ENCODE data around the gene NINJ1.

NINJ1 gene

DNA sequence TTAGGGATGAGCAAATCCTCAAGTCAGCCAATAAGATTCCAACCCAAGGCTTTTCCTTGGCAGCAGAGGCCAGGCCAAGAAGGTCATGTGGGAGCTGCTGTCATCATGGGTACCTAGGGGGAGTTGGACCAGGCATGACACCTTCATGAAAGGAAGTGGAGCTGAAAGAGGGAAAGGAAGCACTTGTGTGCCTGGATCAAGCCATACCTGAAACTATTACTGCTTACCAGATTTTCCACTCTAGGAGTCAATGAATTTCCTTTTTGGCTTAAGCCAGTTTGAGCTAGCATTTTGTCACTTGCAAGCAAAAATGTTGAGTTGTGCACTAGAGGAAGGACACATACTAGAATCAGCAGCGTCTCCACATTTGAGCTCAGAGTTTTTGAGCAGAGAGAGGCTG, 35.4 kb upstream of the NINJ1 start:
- no peak overlapping the region for H3K27ac ChIP-seq (ENCODE audit: poor library complexity, severe bottlenecking)
- H3K4me1 ChIP-seq (ENCODE audit: insufficient read depth, poor library complexity, severe bottlenecking): no peaks in the 10 kb centered on the region
- no peaks in the 10 kb centered on the region for H3K9me3 ChIP-seq (ENCODE audit: severe bottlenecking)
- no peaks in the 10 kb centered on the region for H3K36me3 ChIP-seq (ENCODE audit: low read depth)
- ATAC-seq (ENCODE audit: low read depth) (no peak), DNase-seq (ENCODE audit: low spot score) (no peak)
- TF ChIP-seq CTCF (IDR thresholded peaks at IDR 0.05; ENCODE audit: poor library complexity, severe bottlenecking): no peak
- H3K27me3 ChIP-seq (ENCODE audit: insufficient read depth, poor library complexity, severe bottlenecking): no peaks in the 10 kb centered on the region
- H3K4me3 ChIP-seq (ENCODE audit: severe bottlenecking): no peak overlapping the region

- H3K4me3 ChIP-seq (ENCODE audit: severe bottlenecking): no peak overlapping the region
- DNase-seq (ENCODE audit: low spot score): no peak
- H3K4me1 ChIP-seq (ENCODE audit: insufficient read depth, poor library complexity, severe bottlenecking): no peaks in the 10 kb centered on the region
- H3K27ac ChIP-seq (ENCODE audit: poor library complexity, severe bottlenecking): no peak overlapping the region
- H3K27me3 ChIP-seq (ENCODE audit: insufficient read depth, poor library complexity, severe bottlenecking): no peaks in the 10 kb centered on the region
- no peak for ATAC-seq (ENCODE audit: low read depth)
- no peak for TF ChIP-seq CTCF (IDR thresholded peaks at IDR 0.05; ENCODE audit: poor library complexity, severe bottlenecking)
- H3K36me3 ChIP-seq (ENCODE audit: low read depth): no peaks in the 10 kb centered on the region
- no peaks in the 10 kb centered on the region for H3K9me3 ChIP-seq (ENCODE audit: severe bottlenecking)
Observed at GRCh38 chr9:93168581-93168980, 34.5 kb upstream of the NINJ1 start.

DNA sequence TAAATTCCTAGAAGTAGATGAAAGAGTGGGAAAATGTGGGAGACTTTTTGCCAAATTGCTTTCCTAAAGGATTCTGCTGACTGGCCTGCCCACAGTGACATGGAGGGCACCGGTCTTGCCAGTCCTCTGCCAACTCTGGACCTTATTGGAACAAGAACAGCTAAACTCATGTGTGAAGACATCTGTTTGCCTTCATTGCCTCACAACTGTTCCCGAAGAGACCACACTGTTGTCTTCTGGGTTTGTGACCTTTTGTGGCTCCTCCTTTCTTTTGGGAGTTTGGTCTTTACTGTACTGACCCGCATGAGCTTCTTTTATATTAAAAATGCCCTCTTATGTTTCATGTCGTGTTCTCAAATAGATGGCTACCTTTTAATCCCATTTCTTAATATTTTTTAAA, 33.8 kb upstream of the NINJ1 start:
- Histone ChIP-seq H3K4me1 (ENCODE audit: insufficient read depth, poor library complexity, severe bottlenecking) (no peaks in the 10 kb centered on the region), H3K4me3 (ENCODE audit: severe bottlenecking) (no peak overlapping the region), H3K36me3 (ENCODE audit: low read depth) (no peaks in the 10 kb centered on the region), H3K9me3 (ENCODE audit: severe bottlenecking) (no peaks in the 10 kb centered on the region), H3K27ac (ENCODE audit: poor library complexity, severe bottlenecking) (no peak overlapping the region), H3K27me3 (ENCODE audit: insufficient read depth, poor library complexity, severe bottlenecking) (no peaks in the 10 kb centered on the region)
- no peak for ATAC-seq (ENCODE audit: low read depth)
- no peak for TF ChIP-seq CTCF (IDR thresholded peaks at IDR 0.05; ENCODE audit: poor library complexity, severe bottlenecking)
- no peak for DNase-seq (ENCODE audit: low spot score)

DNA sequence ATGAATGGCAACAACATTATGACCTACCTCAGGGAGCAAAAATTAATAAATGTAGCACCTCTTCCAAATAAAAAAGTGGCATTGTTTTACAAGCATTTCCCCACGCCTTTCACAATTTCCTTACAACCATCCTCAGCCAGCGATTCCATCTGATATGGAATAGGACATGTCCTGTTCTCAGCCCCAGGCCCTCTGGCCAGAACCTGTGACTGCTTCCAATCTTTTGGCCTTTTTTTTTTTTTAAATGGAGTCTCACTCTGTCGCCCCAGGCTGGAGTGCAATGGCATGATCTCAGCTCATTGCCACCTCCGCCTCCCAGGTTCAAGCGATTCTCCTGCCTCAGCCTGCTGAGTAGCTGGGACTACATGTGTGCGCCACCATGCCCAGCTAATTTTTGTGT, 33.1 kb upstream of the NINJ1 start:
- no peak for TF ChIP-seq CTCF (IDR thresholded peaks at IDR 0.05; ENCODE audit: poor library complexity, severe bottlenecking)

GRCh38 chr9:93166699-93167098, 32.6 kb upstream of the NINJ1 start:
- DNase-seq (ENCODE audit: low spot score) (no peak), ATAC-seq (ENCODE audit: low read depth) (no peak)
- Histone ChIP-seq H3K27me3 (ENCODE audit: insufficient read depth, poor library complexity, severe bottlenecking) (no peaks in the 10 kb centered on the region), H3K9me3 (ENCODE audit: severe bottlenecking) (no peaks in the 10 kb centered on the region), H3K36me3 (ENCODE audit: low read depth) (no peaks in the 10 kb centered on the region), H3K4me1 (ENCODE audit: insufficient read depth, poor library complexity, severe bottlenecking) (no peaks in the 10 kb centered on the region), H3K4me3 (ENCODE audit: severe bottlenecking) (no peak overlapping the region), H3K27ac (ENCODE audit: poor library complexity, severe bottlenecking) (no peak overlapping the region)
- TF ChIP-seq CTCF (IDR thresholded peaks at IDR 0.05; ENCODE audit: poor library complexity, severe bottlenecking): no peak

More for the DNA sequence above, 33.1 kb upstream of the NINJ1 start:
- no peaks in the 10 kb centered on the region for H3K36me3 ChIP-seq (ENCODE audit: low read depth)
- ATAC-seq (ENCODE audit: low read depth) (no peak), DNase-seq (ENCODE audit: low spot score) (no peak)
- no peaks in the 10 kb centered on the region for H3K27me3 ChIP-seq (ENCODE audit: insufficient read depth, poor library complexity, severe bottlenecking)
- no peaks in the 10 kb centered on the region for H3K4me1 ChIP-seq (ENCODE audit: insufficient read depth, poor library complexity, severe bottlenecking)
- no peak overlapping the region for H3K4me3 ChIP-seq (ENCODE audit: severe bottlenecking)
- no peaks in the 10 kb centered on the region for H3K9me3 ChIP-seq (ENCODE audit: severe bottlenecking)
- no peak overlapping the region for H3K27ac ChIP-seq (ENCODE audit: poor library complexity, severe bottlenecking)
